ENCODE measurements around the gene PAX5.

PAX5 gene

DNA sequence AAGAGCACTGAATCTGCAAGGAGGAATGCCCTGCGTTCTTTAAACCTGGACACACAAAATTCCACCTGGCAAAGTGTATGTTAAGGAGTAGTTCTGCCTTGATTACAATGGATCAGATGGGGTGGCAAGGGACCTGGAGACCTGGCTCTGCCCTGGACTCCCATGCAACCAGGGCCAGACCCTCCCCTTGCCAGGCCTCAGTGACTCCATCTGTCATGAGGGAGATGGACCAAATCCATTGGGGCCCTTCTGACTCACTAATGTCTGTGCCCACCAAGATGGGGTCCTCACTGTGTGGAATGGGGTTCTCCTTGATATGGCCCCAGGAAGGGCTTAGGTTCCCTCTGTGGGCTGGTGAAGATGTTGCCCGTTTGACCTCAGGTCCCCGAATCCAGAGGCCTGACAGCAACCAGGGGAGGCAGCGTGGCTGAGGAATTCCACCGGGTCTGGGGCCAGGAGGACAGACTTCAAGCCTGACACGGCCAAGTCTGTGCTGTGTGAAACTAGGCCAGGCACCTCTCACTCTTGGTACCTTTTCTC lies 100.3 kb downstream of the PAX5 start:
- Histone ChIP-seq H3K27me3 (replicated peaks) (peaks cover 8% of the 10 kb centered on the region), H3K36me3 (replicated peaks) (no peaks in the 10 kb centered on the region), H3K4me3 (ENCODE audit: low read depth, low read length) (no peak overlapping the region), H3K27ac (no peak overlapping the region)
- no peak for TF ChIP-seq CTCF (IDR thresholded peaks at IDR 0.05; ENCODE audit: low read depth, low read length, missing control alignments)
- in situ Hi-C loops (cut with HindIII; ENCODE audit: low pct_ligation_motif_present, low sequenced_read_pairs) = no loop called here
- no peak for DNase-seq

DNA sequence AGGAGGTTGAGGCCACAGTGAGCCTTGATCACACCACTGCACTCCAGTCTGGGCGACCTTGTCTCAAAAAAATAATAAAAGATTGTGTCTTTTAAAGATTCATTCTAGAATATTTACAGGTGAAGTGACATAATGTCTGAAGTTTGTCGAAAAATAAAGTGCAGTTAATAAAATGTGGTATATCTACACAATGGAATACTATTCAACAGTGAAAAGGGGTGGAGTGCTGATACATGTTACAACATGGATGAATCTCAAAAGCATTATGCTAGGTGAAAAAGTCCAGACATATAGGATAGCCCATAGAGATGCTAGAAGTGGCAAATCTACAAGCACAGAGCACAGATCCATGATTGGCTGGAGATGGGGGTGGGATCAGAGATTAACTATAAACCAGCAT lies 101.9 kb downstream of the PAX5 start:
- no peak for TF ChIP-seq CTCF (IDR thresholded peaks at IDR 0.05; ENCODE audit: low read depth, low read length, missing control alignments)
- in situ Hi-C loops (cut with HindIII; ENCODE audit: low pct_ligation_motif_present, low sequenced_read_pairs) = no loop called here
- Histone ChIP-seq H3K27me3 (replicated peaks) (no peaks in the 10 kb centered on the region), H3K36me3 (replicated peaks) (no peaks in the 10 kb centered on the region), H3K4me3 (ENCODE audit: low read depth, low read length) (no peak overlapping the region), H3K27ac (no peak overlapping the region)
- DNase-seq = no peak

DNA sequence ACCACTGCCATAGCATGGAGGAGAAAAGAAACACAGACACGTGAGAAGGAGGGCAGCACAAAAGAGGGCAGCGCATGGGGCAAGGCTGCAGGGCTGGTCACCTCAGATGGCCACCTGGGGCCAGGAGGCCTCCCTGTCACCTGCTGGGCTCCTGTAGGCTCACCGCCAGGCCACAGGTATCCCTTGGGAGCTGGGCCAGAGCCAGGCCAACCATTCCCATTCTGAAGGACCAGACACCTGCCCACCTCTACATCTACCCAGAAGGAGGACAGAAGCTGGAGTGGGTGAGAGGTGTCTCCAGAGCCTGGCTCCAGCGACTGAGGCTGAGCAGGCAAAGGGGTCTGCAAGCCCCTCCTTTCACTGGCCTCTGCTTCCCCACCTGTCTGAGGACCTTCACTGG lies 103.1 kb downstream of the PAX5 start:
- Histone ChIP-seq H3K4me3 (ENCODE audit: low read depth, low read length) (no peak overlapping the region), H3K27me3 (replicated peaks) (peaks cover 2% of the 10 kb centered on the region), H3K36me3 (replicated peaks) (no peaks in the 10 kb centered on the region), H3K27ac (no peak overlapping the region)
- in situ Hi-C loops (cut with HindIII; ENCODE audit: low pct_ligation_motif_present, low sequenced_read_pairs) = no loop called here
- no peak for DNase-seq
- no peak for TF ChIP-seq CTCF (IDR thresholded peaks at IDR 0.05; ENCODE audit: low read depth, low read length, missing control alignments)

GRCh38 chr9:36929350-36929675 lies 104.8 kb downstream of the PAX5 start:
- H3K27ac ChIP-seq = no peak overlapping the region
- in situ Hi-C loops (cut with HindIII; ENCODE audit: low pct_ligation_motif_present, low sequenced_read_pairs) = no loop called here
- H3K36me3 ChIP-seq (replicated peaks) = no peaks in the 10 kb centered on the region
- H3K27me3 ChIP-seq (replicated peaks) = peaks cover 2% of the 10 kb centered on the region
- TF ChIP-seq CTCF (IDR thresholded peaks at IDR 0.05; ENCODE audit: low read depth, low read length, missing control alignments) = no peak
- no peak overlapping the region for H3K4me3 ChIP-seq (ENCODE audit: low read depth, low read length)
- no peak for DNase-seq

DNA sequence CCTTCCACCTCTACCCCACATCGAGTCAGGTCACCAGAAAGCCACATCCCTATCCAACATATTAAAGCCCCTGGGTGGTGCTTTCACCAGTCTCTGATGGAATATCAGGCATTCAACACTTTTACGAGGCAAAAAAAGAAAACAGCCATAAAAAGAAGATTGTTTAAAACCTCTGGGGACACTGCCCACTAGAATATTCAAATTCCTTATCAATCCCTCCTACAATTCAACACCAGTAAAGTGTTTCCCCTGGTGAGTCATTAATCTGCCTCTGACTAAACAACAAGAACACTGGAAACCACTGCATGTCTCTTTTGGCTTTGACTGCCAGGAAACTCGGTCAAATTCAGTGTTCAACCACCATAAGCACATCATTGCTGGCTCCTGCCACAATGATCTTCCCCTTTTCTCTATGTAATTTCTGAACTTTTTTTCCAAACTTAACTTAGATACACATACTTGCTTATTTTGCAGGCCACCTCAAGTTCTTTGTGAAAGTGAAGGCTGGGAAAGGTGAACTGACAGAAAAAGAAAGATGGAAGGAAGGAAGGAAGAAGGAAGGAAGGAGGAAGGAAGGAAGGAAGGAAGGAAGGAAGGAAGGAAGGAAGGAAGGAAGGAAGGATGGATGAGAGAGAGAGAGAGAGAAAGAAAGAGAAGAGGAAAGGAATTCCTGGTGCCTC lies 105.3 kb downstream of the PAX5 start:
- in situ Hi-C loops (cut with HindIII; ENCODE audit: low pct_ligation_motif_present, low sequenced_read_pairs) = no loop called here
- no peak overlapping the region for H3K27ac ChIP-seq
- no peak overlapping the region for H3K4me3 ChIP-seq (ENCODE audit: low read depth, low read length)
- H3K27me3 ChIP-seq (replicated peaks) = peaks cover 2% of the 10 kb centered on the region
- TF ChIP-seq CTCF (IDR thresholded peaks at IDR 0.05; ENCODE audit: low read depth, low read length, missing control alignments) = no peak
- DNase-seq = peak; percentile 72
- no peaks in the 10 kb centered on the region for H3K36me3 ChIP-seq (replicated peaks)

- no peak for TF ChIP-seq CTCF (IDR thresholded peaks at IDR 0.05; ENCODE audit: low read depth, low read length, missing control alignments)
- in situ Hi-C loops (cut with HindIII; ENCODE audit: low pct_ligation_motif_present, low sequenced_read_pairs) = no loop called here
- DNase-seq = no peak
- H3K4me3 ChIP-seq (ENCODE audit: low read depth, low read length) = no peak overlapping the region
- peaks cover 2% of the 10 kb centered on the region for H3K27me3 ChIP-seq (replicated peaks)
- no peak overlapping the region for H3K27ac ChIP-seq
- no peaks in the 10 kb centered on the region for H3K36me3 ChIP-seq (replicated peaks)
Observed at GRCh38 chr9:36928210-36928609, 105.9 kb downstream of the PAX5 start.
